ENCODE data around the gene MAPKAPK5. TPM values are rescaled to one million over a fixed set of nuclear protein-coding genes. Genes with fewer than 3 reads are reported as not detected.

MAPKAPK5 gene
- total and polyA plus RNA-seq, 4 donors = 10.9 to 26.3 (median 12.6) TPM

DNA sequence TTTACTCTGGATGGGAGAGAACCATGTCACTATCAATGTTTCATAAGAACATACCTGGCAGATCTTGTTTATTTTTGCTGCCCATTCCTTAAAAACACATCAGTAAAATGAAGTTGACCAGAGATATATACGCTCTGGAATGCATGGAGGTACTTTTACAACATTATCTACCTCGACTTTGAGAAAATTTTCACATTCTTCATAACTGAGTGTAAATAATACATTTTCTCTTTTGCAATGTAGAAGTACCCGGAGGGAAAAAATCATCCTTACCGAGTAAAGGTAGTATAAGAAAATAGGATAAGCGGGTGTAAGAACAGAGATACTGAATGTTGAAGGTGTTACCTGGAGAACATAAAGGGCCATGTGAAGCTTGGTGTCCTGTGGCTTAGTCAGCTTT, 90.2 kb downstream of the MAPKAPK5 start:
- 95% methylated on average over 5 of the region's 5 CpGs for whole genome bisulfite sequencing
- TF ChIP-seq, protein P1, sequence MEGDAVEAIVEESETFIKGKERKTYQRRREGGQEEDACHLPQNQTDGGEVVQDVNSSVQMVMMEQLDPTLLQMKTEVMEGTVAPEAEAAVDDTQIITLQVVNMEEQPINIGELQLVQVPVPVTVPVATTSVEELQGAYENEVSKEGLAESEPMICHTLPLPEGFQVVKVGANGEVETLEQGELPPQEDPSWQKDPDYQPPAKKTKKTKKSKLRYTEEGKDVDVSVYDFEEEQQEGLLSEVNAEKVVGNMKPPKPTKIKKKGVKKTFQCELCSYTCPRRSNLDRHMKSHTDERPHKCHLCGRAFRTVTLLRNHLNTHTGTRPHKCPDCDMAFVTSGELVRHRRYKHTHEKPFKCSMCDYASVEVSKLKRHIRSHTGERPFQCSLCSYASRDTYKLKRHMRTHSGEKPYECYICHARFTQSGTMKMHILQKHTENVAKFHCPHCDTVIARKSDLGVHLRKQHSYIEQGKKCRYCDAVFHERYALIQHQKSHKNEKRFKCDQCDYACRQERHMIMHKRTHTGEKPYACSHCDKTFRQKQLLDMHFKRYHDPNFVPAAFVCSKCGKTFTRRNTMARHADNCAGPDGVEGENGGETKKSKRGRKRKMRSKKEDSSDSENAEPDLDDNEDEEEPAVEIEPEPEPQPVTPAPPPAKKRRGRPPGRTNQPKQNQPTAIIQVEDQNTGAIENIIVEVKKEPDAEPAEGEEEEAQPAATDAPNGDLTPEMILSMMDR (IDR thresholded peaks at IDR 0.05; ENCODE audit: low read depth, low read length, missing input control) = no peak
- TF ChIP-seq HNF4G (IDR thresholded peaks at IDR 0.05) (no peak), HNF4A (conservative IDR thresholded peaks at IDR 0.05) (no peak), RXRA (IDR thresholded peaks at IDR 0.05) (no peak), JUND (IDR thresholded peaks at IDR 0.05) (no peak), SP1 (IDR thresholded peaks at IDR 0.05) (no peak), NR2F2 (IDR thresholded peaks at IDR 0.05) (no peak), GABPA (IDR thresholded peaks at IDR 0.05 in 1 of 2, conservative IDR thresholded peaks at IDR 0.05 in 1 of 2) (no peak)
- TF ChIP-seq, protein P2, sequence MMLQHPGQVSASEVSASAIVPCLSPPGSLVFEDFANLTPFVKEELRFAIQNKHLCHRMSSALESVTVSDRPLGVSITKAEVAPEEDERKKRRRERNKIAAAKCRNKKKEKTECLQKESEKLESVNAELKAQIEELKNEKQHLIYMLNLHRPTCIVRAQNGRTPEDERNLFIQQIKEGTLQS (IDR thresholded peaks at IDR 0.05) = no peak
- TF ChIP-seq, protein P3, sequence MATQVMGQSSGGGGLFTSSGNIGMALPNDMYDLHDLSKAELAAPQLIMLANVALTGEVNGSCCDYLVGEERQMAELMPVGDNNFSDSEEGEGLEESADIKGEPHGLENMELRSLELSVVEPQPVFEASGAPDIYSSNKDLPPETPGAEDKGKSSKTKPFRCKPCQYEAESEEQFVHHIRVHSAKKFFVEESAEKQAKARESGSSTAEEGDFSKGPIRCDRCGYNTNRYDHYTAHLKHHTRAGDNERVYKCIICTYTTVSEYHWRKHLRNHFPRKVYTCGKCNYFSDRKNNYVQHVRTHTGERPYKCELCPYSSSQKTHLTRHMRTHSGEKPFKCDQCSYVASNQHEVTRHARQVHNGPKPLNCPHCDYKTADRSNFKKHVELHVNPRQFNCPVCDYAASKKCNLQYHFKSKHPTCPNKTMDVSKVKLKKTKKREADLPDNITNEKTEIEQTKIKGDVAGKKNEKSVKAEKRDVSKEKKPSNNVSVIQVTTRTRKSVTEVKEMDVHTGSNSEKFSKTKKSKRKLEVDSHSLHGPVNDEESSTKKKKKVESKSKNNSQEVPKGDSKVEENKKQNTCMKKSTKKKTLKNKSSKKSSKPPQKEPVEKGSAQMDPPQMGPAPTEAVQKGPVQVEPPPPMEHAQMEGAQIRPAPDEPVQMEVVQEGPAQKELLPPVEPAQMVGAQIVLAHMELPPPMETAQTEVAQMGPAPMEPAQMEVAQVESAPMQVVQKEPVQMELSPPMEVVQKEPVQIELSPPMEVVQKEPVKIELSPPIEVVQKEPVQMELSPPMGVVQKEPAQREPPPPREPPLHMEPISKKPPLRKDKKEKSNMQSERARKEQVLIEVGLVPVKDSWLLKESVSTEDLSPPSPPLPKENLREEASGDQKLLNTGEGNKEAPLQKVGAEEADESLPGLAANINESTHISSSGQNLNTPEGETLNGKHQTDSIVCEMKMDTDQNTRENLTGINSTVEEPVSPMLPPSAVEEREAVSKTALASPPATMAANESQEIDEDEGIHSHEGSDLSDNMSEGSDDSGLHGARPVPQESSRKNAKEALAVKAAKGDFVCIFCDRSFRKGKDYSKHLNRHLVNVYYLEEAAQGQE (IDR thresholded peaks at IDR 0.05) = no peak
- TF ChIP-seq, protein P4, sequence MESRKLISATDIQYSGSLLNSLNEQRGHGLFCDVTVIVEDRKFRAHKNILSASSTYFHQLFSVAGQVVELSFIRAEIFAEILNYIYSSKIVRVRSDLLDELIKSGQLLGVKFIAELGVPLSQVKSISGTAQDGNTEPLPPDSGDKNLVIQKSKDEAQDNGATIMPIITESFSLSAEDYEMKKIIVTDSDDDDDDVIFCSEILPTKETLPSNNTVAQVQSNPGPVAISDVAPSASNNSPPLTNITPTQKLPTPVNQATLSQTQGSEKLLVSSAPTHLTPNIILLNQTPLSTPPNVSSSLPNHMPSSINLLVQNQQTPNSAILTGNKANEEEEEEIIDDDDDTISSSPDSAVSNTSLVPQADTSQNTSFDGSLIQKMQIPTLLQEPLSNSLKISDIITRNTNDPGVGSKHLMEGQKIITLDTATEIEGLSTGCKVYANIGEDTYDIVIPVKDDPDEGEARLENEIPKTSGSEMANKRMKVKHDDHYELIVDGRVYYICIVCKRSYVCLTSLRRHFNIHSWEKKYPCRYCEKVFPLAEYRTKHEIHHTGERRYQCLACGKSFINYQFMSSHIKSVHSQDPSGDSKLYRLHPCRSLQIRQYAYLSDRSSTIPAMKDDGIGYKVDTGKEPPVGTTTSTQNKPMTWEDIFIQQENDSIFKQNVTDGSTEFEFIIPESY (IDR thresholded peaks at IDR 0.05) = no peak
- no peak for DNase-seq (ENCODE audit: low spot score)

DNA sequence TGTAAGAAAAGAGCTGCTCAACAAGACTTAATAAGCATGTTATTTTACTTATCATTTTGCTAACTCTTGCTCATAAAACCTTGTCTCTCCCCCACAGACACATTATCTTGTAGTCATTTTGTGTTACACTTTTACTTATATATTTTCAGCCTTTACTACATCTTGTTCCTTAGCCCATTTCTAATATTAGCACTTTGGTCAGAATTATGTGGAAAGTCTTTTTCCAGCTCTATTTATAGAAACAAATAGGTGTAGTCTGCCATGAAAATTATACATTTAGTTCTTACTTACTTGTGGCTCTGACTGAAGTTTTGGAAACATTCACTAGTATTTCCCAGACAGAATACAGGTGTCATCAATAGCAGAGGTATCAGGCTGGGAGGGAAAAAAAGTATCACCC, 94.8 kb downstream of the MAPKAPK5 start:
- Histone ChIP-seq H3K4me3 (ENCODE audit: low read depth in 1 of 3, low read length in 3 of 3) (no peak overlapping the region), H3K9me3 (ENCODE audit: control insufficient read depth in 4 of 4, low read length in 3 of 4) (no peaks in the 10 kb centered on the region), H3K27me3 (ENCODE audit: control insufficient read depth in 4 of 4, insufficient read depth in 4 of 4, low read length in 3 of 4) (no peaks in the 10 kb centered on the region), H3K4me1 (ENCODE audit: control insufficient read depth in 4 of 4, insufficient read depth in 4 of 4, low read length in 3 of 4) (no peaks in the 10 kb centered on the region), H3K27ac (ENCODE audit: low read depth in 1 of 2, low read length in 2 of 2) (no peak overlapping the region), H3K9ac (ENCODE audit: low read depth in 1 of 2, low read length in 2 of 2) (no peak overlapping the region), H3K36me3 (ENCODE audit: control insufficient read depth in 4 of 4, insufficient read depth in 3 of 4, low read depth in 1 of 4, low read length in 3 of 4) (peaks cover 0 to 5% (median 0%) of the 10 kb centered on the region in 4 donors)
- no peak for TF ChIP-seq FOXA2 (IDR thresholded peaks at IDR 0.05)
- no peak for TF ChIP-seq FOXA1 (IDR thresholded peaks at IDR 0.05)
- no peak for TF ChIP-seq TAF1 (conservative IDR thresholded peaks at IDR 0.05)
- no peak for TF ChIP-seq RXRA (IDR thresholded peaks at IDR 0.05)
- TF ChIP-seq, protein P1 (IDR thresholded peaks at IDR 0.05; ENCODE audit: low read depth, low read length, missing input control) = no peak
- TF ChIP-seq, protein P4 (IDR thresholded peaks at IDR 0.05) = no peak
- TF ChIP-seq, protein P5, sequence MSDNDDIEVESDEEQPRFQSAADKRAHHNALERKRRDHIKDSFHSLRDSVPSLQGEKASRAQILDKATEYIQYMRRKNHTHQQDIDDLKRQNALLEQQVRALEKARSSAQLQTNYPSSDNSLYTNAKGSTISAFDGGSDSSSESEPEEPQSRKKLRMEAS (IDR thresholded peaks at IDR 0.05) = no peak
- TF ChIP-seq NR2F2 (IDR thresholded peaks at IDR 0.05) = no peak
- no peak for TF ChIP-seq EGR1 (IDR thresholded peaks at IDR 0.05; ENCODE audit: low read depth in 2 of 2)
- TF ChIP-seq JUND (IDR thresholded peaks at IDR 0.05) = no peak
- TF ChIP-seq YY1 (IDR thresholded peaks at IDR 0.05) = no peak
- no peak for TF ChIP-seq RAD21 (IDR thresholded peaks at IDR 0.05)
- no peak for TF ChIP-seq HNF4A (conservative IDR thresholded peaks at IDR 0.05)
- no peak for DNase-seq (ENCODE audit: low spot score)

More for the DNA sequence above, 90.2 kb downstream of the MAPKAPK5 start:
- no peak overlapping the region for H3K27ac ChIP-seq (ENCODE audit: low read depth in 1 of 2, low read length in 2 of 2)
- no peak overlapping the region for H3K9ac ChIP-seq (ENCODE audit: low read depth in 1 of 2, low read length in 2 of 2)
- H3K4me3 ChIP-seq (ENCODE audit: low read depth in 1 of 3, low read length in 3 of 3) = no peak overlapping the region
- H3K36me3 ChIP-seq (ENCODE audit: control insufficient read depth in 4 of 4, insufficient read depth in 3 of 4, low read depth in 1 of 4, low read length in 3 of 4) = peaks cover 0 to 6% (median 3%) of the 10 kb centered on the region in 4 donors
- no peaks in the 10 kb centered on the region for H3K9me3 ChIP-seq (ENCODE audit: control insufficient read depth in 4 of 4, low read length in 3 of 4)
- no peaks in the 10 kb centered on the region for H3K27me3 ChIP-seq (ENCODE audit: control insufficient read depth in 4 of 4, insufficient read depth in 4 of 4, low read length in 3 of 4)
- H3K4me1 ChIP-seq (ENCODE audit: control insufficient read depth in 4 of 4, insufficient read depth in 4 of 4, low read length in 3 of 4) = no peaks in the 10 kb centered on the region
